Suprapubic skin (tissue), 4 donors: Measurements from ENCODE around the gene NDUFA12. TPM values are rescaled to one million over a fixed set of nuclear protein-coding genes. Genes with fewer than 3 reads are reported as not detected.

ENCODE experiments used
- DNase-seq, 2 donors: peaks; one replicate each; pipeline ENCODE4 v3.0.0-alpha.2; 2019; ENCODE audit warnings: low spot score in 2 of 2
- H3K27ac ChIP-seq: fragments of 200-600 bp; sonication (generic); one replicate; pipeline ENCODE4 v1.5.1; 2019
- H3K27me3 ChIP-seq: fragments of 200-600 bp; sonication (generic); one replicate; pipeline ENCODE4 v1.5.1; 2019
- H3K36me3 ChIP-seq: fragments of 200-600 bp; sonication (generic); one replicate; pipeline ENCODE4 v1.5.1; 2019
- H3K4me1 ChIP-seq: fragments of 200-600 bp; sonication (generic); one replicate; pipeline ENCODE4 v1.5.1; 2019
- H3K4me3 ChIP-seq: fragments of 200-600 bp; sonication (generic); one replicate; pipeline ENCODE4 v1.5.1; 2019; ENCODE audit warnings: mild to moderate bottlenecking
- H3K9me3 ChIP-seq: fragments of 200-600 bp; sonication (generic); one replicate; pipeline ENCODE4 v1.5.1; 2019
- CTCF ChIP-seq, 2 donors: fragments of 200-600 bp in 1 of 2; fragments of 450-650 bp in 1 of 2; sonication (generic) in 1 of 2; IDR thresholded peaks; one replicate each; pipeline ENCODE4 v1.5.1; 2016 to 2019; ENCODE audit warnings: antibody characterized with exemption in 2 of 2, mild to moderate bottlenecking in 1 of 2, moderate library complexity in 1 of 2
- EP300 ChIP-seq: sonication (generic); formaldehyde crosslinking; IDR thresholded peaks from one replicate; pipeline ENCODE4 v1.6.1; 2017; ENCODE audit warnings: antibody characterized with exemption
- POLR2A ChIP-seq, 2 donors: fragments of 450-650 bp; IDR thresholded peaks; one replicate each; pipeline ENCODE4 v1.6.1; 2017; ENCODE audit warnings: antibody characterized with exemption in 2 of 2, mild to moderate bottlenecking in 2 of 2, moderate library complexity in 2 of 2
- POLR2AphosphoS5 ChIP-seq, 3 donors: sonication (generic); formaldehyde crosslinking; IDR thresholded peaks; one replicate each; pipeline ENCODE4 v1.6.1; 2017; ENCODE audit warnings: antibody characterized with exemption in 3 of 3
- WGBS: methylation state at CpG from one replicate; pipeline ENCODE4 v1.1.5; 2018; 5-methylcytosine and 5-hydroxymethylcytosine counted together
- total RNA-seq, 4 donors: library from RNA; depleted of rRNA; stranded (reverse); fragments of >200 nt; gene quantifications; one replicate each; pipeline ENCODE4 v1.1.0, GENCODE V29; 2016

NDUFA12 gene
- total RNA-seq, 4 donors from 2014 or later = 40.7 to 129 (median 101) TPM

- peaks cover 3% of the 10 kb centered on the region for H3K27me3 ChIP-seq
- H3K9me3 ChIP-seq = no peaks in the 10 kb centered on the region
- TF ChIP-seq EP300 = no peak
- TF ChIP-seq POLR2A (IDR thresholded peaks at IDR 0.05) = no peak
- no peak for TF ChIP-seq CTCF (IDR thresholded peaks at IDR 0.05)
- TF ChIP-seq POLR2AphosphoS5 (IDR thresholded peaks at IDR 0.05) = no peak
- 89% methylated on average over 2 of the region's 2 CpGs for WGBS
- DNase-seq = no peak
- H3K4me3 ChIP-seq = no peak overlapping the region
- no peaks in the 10 kb centered on the region for H3K36me3 ChIP-seq
- H3K27ac ChIP-seq = no peak overlapping the region
- no peaks in the 10 kb centered on the region for H3K4me1 ChIP-seq
Measured at GRCh38 chr12:94961911-94962310, 41.6 kb downstream of the NDUFA12 start.

GRCh38 chr12:94961256-94961824 lies 42.2 kb downstream of the NDUFA12 start:
- DNase-seq = no peak
- no peak overlapping the region for H3K4me3 ChIP-seq
- H3K9me3 ChIP-seq = no peaks in the 10 kb centered on the region
- no peaks in the 10 kb centered on the region for H3K36me3 ChIP-seq
- H3K4me1 ChIP-seq = no peaks in the 10 kb centered on the region
- peaks cover 3% of the 10 kb centered on the region for H3K27me3 ChIP-seq
- no peak overlapping the region for H3K27ac ChIP-seq
- TF ChIP-seq POLR2AphosphoS5 (IDR thresholded peaks at IDR 0.05) (no peak), EP300 (no peak), POLR2A (IDR thresholded peaks at IDR 0.05) (no peak), CTCF (IDR thresholded peaks at IDR 0.05) (no peak)

- Histone ChIP-seq H3K4me3 (no peak overlapping the region), H3K9me3 (no peaks in the 10 kb centered on the region), H3K27me3 (peaks cover 3% of the 10 kb centered on the region), H3K4me1 (peaks cover 18% of the 10 kb centered on the region), H3K36me3 (no peaks in the 10 kb centered on the region), H3K27ac (no peak overlapping the region)
- no peak for TF ChIP-seq CTCF (IDR thresholded peaks at IDR 0.05)
- no peak for TF ChIP-seq EP300
- no peak for TF ChIP-seq POLR2AphosphoS5 (IDR thresholded peaks at IDR 0.05)
- TF ChIP-seq POLR2A (IDR thresholded peaks at IDR 0.05) = no peak
- DNase-seq = no peak
Measured at GRCh38 chr12:94957006-94957405, 46.5 kb downstream of the NDUFA12 start.

GRCh38 chr12:94954948-94955592 lies 48.4 kb downstream of the NDUFA12 start:
- Histone ChIP-seq H3K27me3 (peaks cover 3% of the 10 kb centered on the region), H3K36me3 (no peaks in the 10 kb centered on the region), H3K4me3 (no peak overlapping the region), H3K4me1 (peaks cover 26% of the 10 kb centered on the region), H3K27ac (no peak overlapping the region), H3K9me3 (no peaks in the 10 kb centered on the region)
- WGBS = 73% methylated on average over 10 of the region's 10 CpGs
- no peak for TF ChIP-seq CTCF (IDR thresholded peaks at IDR 0.05)
- TF ChIP-seq POLR2AphosphoS5 (IDR thresholded peaks at IDR 0.05) = no peak
- TF ChIP-seq EP300 = no peak
- no peak for TF ChIP-seq POLR2A (IDR thresholded peaks at IDR 0.05)
- no peak for DNase-seq

- DNase-seq = no peak
- Histone ChIP-seq H3K9me3 (no peaks in the 10 kb centered on the region), H3K36me3 (no peaks in the 10 kb centered on the region), H3K4me3 (no peak overlapping the region), H3K27me3 (peaks cover under 1% of the 10 kb centered on the region), H3K27ac (no peak overlapping the region), H3K4me1 (peaks cover 26% of the 10 kb centered on the region)
- WGBS = 0% methylated on average over 1 of the region's 1 CpG
- no peak for TF ChIP-seq EP300
- no peak for TF ChIP-seq POLR2A (IDR thresholded peaks at IDR 0.05)
- no peak for TF ChIP-seq CTCF (IDR thresholded peaks at IDR 0.05)
- TF ChIP-seq POLR2AphosphoS5 (IDR thresholded peaks at IDR 0.05) = peak in 1 of 3 donors; percentile 33
Measured at GRCh38 chr12:94954029-94954685, 49.3 kb downstream of the NDUFA12 start.
